ENCODE results near the gene ADCK1.
"Not testable (repeated sequence)": the region's sequence is repeated elsewhere in the genome, so short reads cannot be mapped to it uniquely, and the experiment has no call there.

The ADCK1 gene

GRCh38 chr14:77812028-77812427, 12.1 kb downstream of the ADCK1 start:
- CTCF ChIA-PET = no interaction called here
- H3K4me3 ChIP-seq (ENCODE audit: low read depth, low read length) = no peak overlapping the region
- no peaks in the 10 kb centered on the region for H3K9me3 ChIP-seq (ENCODE audit: control insufficient read depth, insufficient read depth, low read depth, low read length)
- no peaks in the 10 kb centered on the region; a peak in 1 of 3 replicates for H3K36me3 ChIP-seq (ENCODE audit: control insufficient read depth in 2 of 2, insufficient read depth in 1 of 2, low read length in 2 of 2)
- TF ChIP-seq TSHZ1 (tag by site-specific recombination; IDR thresholded peaks at IDR 0.05; ENCODE audit: borderline replicate concordance) = no peak
- TF ChIP-seq ZNF600 (tag by site-specific recombination; IDR thresholded peaks at IDR 0.05) = no peak
- TF ChIP-seq ZNF354C (tag by site-specific recombination; IDR thresholded peaks at IDR 0.05; ENCODE audit: borderline replicate concordance, low read depth) = no peak
- no peak for TF ChIP-seq ZNF2 (tag by site-specific recombination; IDR thresholded peaks at IDR 0.05)
- no peak for TF ChIP-seq ZNF133 (tag by site-specific recombination; IDR thresholded peaks at IDR 0.05)
- TF ChIP-seq ZNF76 (tag by site-specific recombination; IDR thresholded peaks at IDR 0.05; ENCODE audit: borderline replicate concordance, low read depth) = no peak
- no peak for TF ChIP-seq ZNF596 (tag by site-specific recombination; IDR thresholded peaks at IDR 0.05)
- TF ChIP-seq ZBTB10 (tag by site-specific recombination; IDR thresholded peaks at IDR 0.05) = no peak
- H3K27ac ChIP-seq (ENCODE audit: extremely low read depth, low read depth, low read length) = no peak overlapping the region
- no peaks in the 10 kb centered on the region for H3K4me1 ChIP-seq (ENCODE audit: control insufficient read depth, insufficient read depth, low read length)
- POLR2A ChIA-PET = no interaction called here

GRCh38 chr14:77812682-77813081, 12.8 kb downstream of the ADCK1 start:
- H3K4me1 ChIP-seq (ENCODE audit: control insufficient read depth, insufficient read depth, low read length); H3K36me3 ChIP-seq (ENCODE audit: control insufficient read depth in 2 of 2, insufficient read depth in 1 of 2, low read length in 2 of 2); H3K27ac ChIP-seq (ENCODE audit: extremely low read depth, low read depth, low read length); CTCF ChIA-PET; H3K9me3 ChIP-seq (ENCODE audit: control insufficient read depth, insufficient read depth, low read depth, low read length); H3K4me3 ChIP-seq (ENCODE audit: low read depth, low read length); POLR2A ChIA-PET: not testable (repeated sequence)

GRCh38 chr14:77822307-77822706, 22.4 kb downstream of the ADCK1 start:
- H3K27ac ChIP-seq (ENCODE audit: extremely low read depth, low read depth, low read length) = no peak overlapping the region
- no peak for TF ChIP-seq ZNF311 (tag by site-specific recombination; IDR thresholded peaks at IDR 0.05; ENCODE audit: borderline replicate concordance)
- no peak for TF ChIP-seq TSHZ1 (tag by site-specific recombination; IDR thresholded peaks at IDR 0.05; ENCODE audit: borderline replicate concordance)
- no peak for TF ChIP-seq SP7 (tag by site-specific recombination; IDR thresholded peaks at IDR 0.05)
- POLR2A ChIA-PET = no interaction called here
- no peaks in the 10 kb centered on the region for H3K4me1 ChIP-seq (ENCODE audit: control insufficient read depth, insufficient read depth, low read length)
- no peak overlapping the region for H3K4me3 ChIP-seq (ENCODE audit: low read depth, low read length)
- CTCF ChIA-PET = interaction anchor here (0.7 to 2.1 kb wide), 2 partner anchors 9 to 40 kb away, joined by 4 to 5 read pairs; no protein-coding TSS in a partner anchor
- H3K36me3 ChIP-seq (ENCODE audit: control insufficient read depth in 2 of 2, insufficient read depth in 1 of 2, low read length in 2 of 2) = peaks cover 4 to 35% of the 10 kb centered on the region in 2 experiments; a peak in 2 of 3 replicates
- H3K9me3 ChIP-seq (ENCODE audit: control insufficient read depth, insufficient read depth, low read depth, low read length) = no peaks in the 10 kb centered on the region

Data from HEK293 (cell line).